PC-9 (cell line): ENCODE results near the gene VANGL1.
"Not testable (repeated sequence)": the region's sequence is repeated elsewhere in the genome, so short reads cannot be mapped to it uniquely, and the experiment has no call there.

Source experiments
- CTCF ChIP-seq: fragments of 200-600 bp; sonication (generic); conservative IDR thresholded peaks from 2 replicates; pipeline ENCODE4 v1.6.1; 2017; ENCODE audit warnings: mixed run types, antibody characterized with exemption, mild to moderate bottlenecking, moderate library complexity
- EZH2 ChIP-seq: fragments of 200-600 bp; sonication (generic); IDR thresholded peaks from 2 replicates; pipeline ENCODE4 v1.8.0; 2017; ENCODE audit warnings: antibody characterized with exemption, low read depth

- not testable (repeated sequence) for TF ChIP-seq CTCF, EZH2
These were observed 8.2 kb upstream of the VANGL1 start for GRCh38 chr1:115633606-115634005.
